GM19239 (cell line): ENCODE data around the gene SLC9C2.
"Not testable (repeated sequence)": the region's sequence is repeated elsewhere in the genome, so short reads cannot be mapped to it uniquely, and the experiment has no call there.

Experiments
- DNase-seq: peaks from one replicate; pipeline ENCODE4 v3.0.0; 2011; ENCODE audit warnings: low spot score; ENCODE audit not compliant: insufficient read length
- FAIRE-seq: peaks from 2 replicates; lab custom pipeline; 2011; peaks lifted over from hg19 to GRCh38; lab: Jason Lieb, UNC

The SLC9C2 gene

GRCh38 chr1:173491508-173491907 lies 111.4 kb downstream of the SLC9C2 start:
- FAIRE-seq (no peak), DNase-seq (no peak)

DNA sequence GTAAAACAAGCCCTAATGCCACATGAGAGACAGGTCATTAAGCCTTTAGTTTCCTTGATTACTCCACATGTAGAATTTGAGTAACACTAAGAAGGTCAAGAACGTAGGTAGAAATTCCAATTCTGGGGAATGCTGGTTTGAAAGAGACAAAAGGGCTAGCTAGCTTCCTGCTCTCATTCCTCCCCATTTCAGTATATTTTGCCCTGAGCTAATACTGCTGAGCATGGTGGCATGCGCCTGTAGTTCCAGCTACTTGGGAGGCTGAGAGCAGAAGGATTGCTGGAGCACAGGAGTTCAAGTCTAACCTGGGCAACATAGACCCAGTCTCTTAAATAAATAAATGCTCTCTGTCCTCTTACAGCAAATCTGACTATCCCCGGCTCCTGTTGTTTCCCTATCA lies 112.9 kb downstream of the SLC9C2 start:
- FAIRE-seq (no peak), DNase-seq (no peak)

GRCh38 chr1:173489149-173489600 lies 113.7 kb downstream of the SLC9C2 start:
- FAIRE-seq (no peak), DNase-seq (no peak)

DNA sequence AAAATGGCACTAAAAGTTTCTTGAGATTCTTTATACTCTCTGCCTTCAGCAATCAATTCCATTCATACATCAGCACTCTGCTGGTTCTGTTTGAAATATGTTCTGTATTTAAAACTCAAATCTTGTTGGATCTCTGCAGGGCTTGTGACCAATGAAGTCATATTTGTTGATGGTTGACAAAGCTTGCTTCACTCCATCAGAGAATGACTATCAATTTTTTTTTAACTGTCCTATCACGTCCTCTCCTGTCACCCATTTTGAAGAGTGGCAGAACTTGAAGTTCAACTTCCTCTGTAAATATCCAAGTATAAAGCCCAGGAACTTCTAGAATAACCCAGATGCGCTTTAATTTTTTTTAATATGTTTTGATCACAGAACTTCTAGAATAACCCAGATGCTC lies 114.9 kb downstream of the SLC9C2 start:
- DNase-seq: no peak
- FAIRE-seq: no peak

- DNase-seq (no peak), FAIRE-seq (no peak)
Measured at GRCh38 chr1:173485401-173485800, 117.5 kb downstream of the SLC9C2 start.

GRCh38 chr1:173484276-173484675 lies 118.6 kb downstream of the SLC9C2 start:
- FAIRE-seq: no peak
- no peak for DNase-seq

DNA sequence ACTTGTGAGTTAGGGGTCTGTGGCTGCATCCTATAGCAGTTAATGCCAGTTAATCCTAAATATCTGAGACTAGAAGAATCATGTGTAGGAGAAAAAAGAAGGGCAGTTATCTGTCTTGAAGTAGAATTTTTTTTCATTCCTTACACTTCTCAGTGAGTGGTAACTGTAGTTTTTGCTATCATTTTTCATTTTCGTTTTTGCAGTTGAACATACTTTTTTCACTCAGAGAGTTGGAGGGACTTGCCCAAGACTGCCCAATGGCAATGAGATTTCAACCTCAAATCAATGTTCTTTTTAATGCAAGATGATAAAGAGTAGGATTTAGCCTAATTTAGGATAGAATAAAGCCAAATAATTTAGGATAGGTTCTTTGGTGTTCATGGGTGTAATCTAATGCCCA lies 120.2 kb downstream of the SLC9C2 start:
- no peak for DNase-seq
- FAIRE-seq: no peak

DNA sequence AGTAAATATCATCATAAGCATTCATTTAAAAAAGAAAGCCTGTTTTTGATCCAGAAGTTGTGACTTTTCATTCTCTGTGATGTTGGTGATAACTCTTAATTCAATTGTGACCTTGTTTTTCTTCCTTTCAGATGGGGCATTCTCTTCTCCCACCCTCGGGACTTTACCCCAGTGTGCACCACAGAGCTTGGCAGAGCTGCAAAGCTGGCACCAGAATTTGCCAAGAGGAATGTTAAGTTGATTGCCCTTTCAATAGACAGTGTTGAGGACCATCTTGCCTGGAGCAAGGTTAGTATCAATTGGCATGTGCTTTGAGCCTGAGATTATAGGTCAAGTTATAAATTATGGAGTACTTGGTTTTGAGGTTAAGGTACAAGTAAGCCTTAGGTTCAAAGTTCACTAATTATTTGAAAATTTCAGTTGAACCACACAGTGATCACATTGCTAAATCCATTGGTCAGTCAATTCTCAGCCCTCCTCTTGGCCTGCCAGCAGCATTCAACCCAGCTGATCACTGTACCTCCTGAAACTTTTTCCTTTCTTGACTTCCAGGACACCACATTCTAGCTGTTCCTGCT lies 121.6 kb downstream of the SLC9C2 start:
- FAIRE-seq: no peak

GRCh38 chr1:173479649-173480048 lies 123.2 kb downstream of the SLC9C2 start:
- DNase-seq (no peak), FAIRE-seq (no peak)

More for the DNA sequence above, 121.6 kb downstream of the SLC9C2 start:
- DNase-seq: no peak

DNA sequence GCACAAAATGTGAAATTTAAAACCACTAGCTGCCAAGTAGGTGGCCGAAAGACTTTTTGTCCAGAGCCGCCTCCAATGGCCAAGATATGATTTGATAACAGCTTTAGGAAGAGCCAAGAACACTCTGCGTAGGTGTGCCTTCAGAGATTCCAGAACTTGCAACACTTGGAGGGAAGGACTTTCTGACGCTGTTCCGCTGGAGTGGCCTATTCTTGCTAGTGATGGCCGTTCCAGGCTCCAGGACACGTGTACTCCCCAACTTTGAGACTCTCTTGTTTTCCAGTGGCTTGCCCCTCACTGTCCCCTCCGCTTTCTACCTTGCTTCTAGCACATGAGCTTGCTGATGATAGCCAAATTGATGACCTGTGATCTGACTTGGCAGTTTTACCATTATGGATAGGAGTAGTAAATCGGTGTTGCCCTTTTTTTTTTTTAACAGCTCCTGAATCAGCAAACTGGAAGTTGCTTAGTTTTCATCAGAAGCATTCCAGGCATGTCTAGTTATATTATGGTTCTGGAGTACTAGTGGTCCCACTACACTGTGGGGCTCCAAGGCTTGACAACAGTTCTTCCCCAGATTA lies 124.7 kb downstream of the SLC9C2 start:
- FAIRE-seq: no peak
- no peak for DNase-seq

DNA sequence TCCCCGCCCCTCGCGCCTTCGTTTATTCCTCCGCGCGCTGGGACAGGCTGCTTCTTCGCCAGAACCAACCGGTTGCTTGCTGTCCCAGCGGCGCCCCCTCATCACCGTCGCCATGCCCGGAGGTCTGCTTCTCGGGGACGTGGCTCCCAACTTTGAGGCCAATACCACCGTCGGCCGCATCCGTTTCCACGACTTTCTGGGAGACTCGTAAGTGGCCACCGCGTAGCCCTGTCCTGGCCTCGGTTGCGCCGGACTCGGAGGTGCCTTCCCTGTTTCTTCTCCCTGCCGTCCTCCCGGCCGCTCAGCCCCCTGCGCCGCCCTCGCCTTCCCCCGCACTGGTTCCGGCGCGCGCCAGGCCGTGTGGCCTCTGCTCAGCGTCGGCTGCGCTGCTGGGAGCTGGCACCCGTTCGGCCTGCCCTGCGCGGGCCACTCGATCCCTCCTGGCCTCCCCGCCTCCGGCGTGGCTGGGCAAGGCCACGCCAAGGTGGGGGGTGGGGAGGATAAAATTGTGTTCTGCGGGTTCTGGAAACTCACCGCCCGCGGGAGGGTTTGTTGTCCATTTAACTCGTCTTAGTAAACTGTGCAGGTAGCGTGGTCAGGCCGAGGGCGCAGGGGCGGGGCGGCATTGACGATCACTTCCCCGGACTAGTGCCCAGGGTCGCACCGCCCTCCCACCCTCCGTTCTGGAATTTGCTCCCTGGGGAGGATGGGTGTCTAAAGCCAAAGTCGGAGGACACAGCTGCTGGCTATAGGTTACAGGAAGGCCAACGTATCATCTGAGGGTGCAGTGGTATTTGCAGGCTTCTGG lies 125.4 kb downstream of the SLC9C2 start, which contains the start of gene PRDX6:
Gene PRDX6 (plus strand): TSS at position 50 of the 808 bp plus-strand sequence. CDS start 63 bp downstream, at position 113.
- no peak for FAIRE-seq
- peak; percentile 86 for DNase-seq

DNA sequence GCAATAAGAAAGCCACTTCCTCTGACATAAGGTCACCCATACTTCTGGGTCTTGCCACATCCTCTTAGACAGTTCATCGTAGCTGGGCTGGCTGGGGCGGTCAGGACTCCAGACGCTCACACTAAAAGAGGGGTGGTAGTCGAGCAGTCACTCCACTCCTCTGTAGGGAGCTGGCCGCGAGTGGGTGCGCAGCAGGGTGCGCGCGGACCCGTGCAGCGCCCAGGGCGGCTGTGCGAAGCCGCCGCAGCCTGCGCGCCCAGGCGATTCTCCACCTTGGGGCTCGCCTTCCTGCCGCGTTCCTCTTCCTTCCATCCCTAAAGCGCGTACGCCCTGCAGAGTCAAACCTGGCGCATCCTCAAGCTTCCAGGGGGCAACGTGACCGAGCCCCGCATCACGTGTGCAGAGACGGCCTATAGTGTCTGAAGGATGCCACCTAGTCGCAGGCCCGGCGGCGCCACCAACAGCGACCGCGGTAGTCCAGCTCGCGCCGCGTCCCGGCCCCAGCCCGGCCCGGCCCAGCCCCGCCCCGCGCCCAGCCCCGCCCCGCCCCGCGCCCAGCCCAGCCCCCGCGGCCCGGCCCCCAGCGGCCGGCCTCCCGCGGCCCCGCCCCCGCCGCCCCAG lies 126.1 kb downstream of the SLC9C2 start:
- FAIRE-seq: no peak

GRCh38 chr1:173476197-173476664 lies 126.6 kb downstream of the SLC9C2 start:
- FAIRE-seq (no peak), DNase-seq (no peak)

More for the DNA sequence above, 126.1 kb downstream of the SLC9C2 start:
- DNase-seq: peak; percentile 86

GRCh38 chr1:173475564-173476196 lies 127.2 kb downstream of the SLC9C2 start:
- no peak for DNase-seq

GRCh38 chr1:173474780-173475421 lies 128.0 kb downstream of the SLC9C2 start:
- FAIRE-seq, DNase-seq: not testable (repeated sequence)

More at GRCh38 chr1:173475564-173476196, 127.2 kb downstream of the SLC9C2 start:
- FAIRE-seq: no peak

DNA sequence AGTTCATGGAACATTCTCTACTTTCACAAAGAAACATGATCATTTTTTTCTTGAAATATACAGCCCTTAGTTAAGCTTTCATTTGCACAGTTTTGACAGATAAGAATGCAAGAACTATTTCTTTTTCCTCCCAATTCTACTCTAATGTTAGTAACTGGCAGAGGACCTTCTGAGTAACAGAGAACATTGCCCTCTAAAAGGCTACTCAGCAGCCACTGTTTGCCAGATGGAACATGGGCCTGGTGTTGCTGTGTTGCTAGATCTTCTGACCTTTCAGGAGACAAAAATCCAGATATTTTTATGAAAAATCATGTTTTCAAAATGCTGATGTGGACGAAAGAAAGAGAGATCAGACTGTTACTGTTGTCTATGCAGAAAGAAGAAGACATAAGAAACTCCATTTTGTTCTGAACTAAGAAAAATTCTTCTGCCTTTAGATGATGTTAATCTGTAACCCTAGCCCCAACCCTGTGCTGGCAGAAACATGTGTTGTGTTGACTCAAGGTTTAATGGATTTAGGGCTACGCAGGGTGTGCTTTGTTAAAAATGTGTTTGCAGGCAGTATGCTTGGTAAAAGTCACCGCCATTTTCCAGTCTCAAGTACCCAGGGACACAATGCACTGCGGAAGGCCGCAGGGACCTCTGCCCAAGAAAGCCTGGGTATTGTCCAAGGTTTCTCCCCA lies 128.6 kb downstream of the SLC9C2 start:
- FAIRE-seq (no peak), DNase-seq (no peak)

- no peak for FAIRE-seq
- DNase-seq: no peak
Measured at GRCh38 chr1:173473599-173474011, 129.3 kb downstream of the SLC9C2 start.

- no peak for DNase-seq
- FAIRE-seq: no peak
Measured at GRCh38 chr1:173470608-173471007, 132.3 kb downstream of the SLC9C2 start.

GRCh38 chr1:173469656-173470055 lies 133.2 kb downstream of the SLC9C2 start:
- no peak for FAIRE-seq

More at GRCh38 chr1:173469656-173470055, 133.2 kb downstream of the SLC9C2 start:
- no peak for DNase-seq
